Measurements from ENCODE around the gene ASZ1.

GRCh38 chr7:117444646-117445045, 17.4 kb upstream of the ASZ1 start:
- no peak for TF ChIP-seq SP1 (IDR thresholded peaks at IDR 0.05; ENCODE audit: low read depth)
- no peak for TF ChIP-seq POLR2A (IDR thresholded peaks at IDR 0.05; ENCODE audit: borderline replicate concordance, extremely low read depth, insufficient read depth, insufficient read length)
- TF ChIP-seq RAD21 (IDR thresholded peaks at IDR 0.05; ENCODE audit: low read depth): no peak
- no peak for TF ChIP-seq CTCF (IDR thresholded peaks at IDR 0.05 in 2 of 3, conservative IDR thresholded peaks at IDR 0.05 in 1 of 3; ENCODE audit: borderline replicate concordance in 1 of 3, insufficient read depth in 1 of 3, low read depth in 2 of 3, low read length in 2 of 3)
- TF ChIP-seq ZFX (IDR thresholded peaks at IDR 0.05): no peak
- TF ChIP-seq ZBTB33 (IDR thresholded peaks at IDR 0.05; ENCODE audit: extremely low read depth, insufficient replicate concordance, low read length): no peak
- TF ChIP-seq EZH2phosphoT487 (IDR thresholded peaks at IDR 0.05; ENCODE audit: borderline replicate concordance): no peak
- TF ChIP-seq POLR2AphosphoS5 (IDR thresholded peaks at IDR 0.05; ENCODE audit: low read depth, low read length): no peak
- TF ChIP-seq ZNF274 (IDR thresholded peaks at IDR 0.05; ENCODE audit: low read depth, low read length): no peak
- no peak for TF ChIP-seq ELF1 (IDR thresholded peaks at IDR 0.05; ENCODE audit: borderline replicate concordance, low read depth)
- TF ChIP-seq SRF (IDR thresholded peaks at IDR 0.05; ENCODE audit: low read depth): no peak
- no peak for TF ChIP-seq EZH2 (IDR thresholded peaks at IDR 0.05)
- TF ChIP-seq REST (IDR thresholded peaks at IDR 0.05; ENCODE audit: low read depth): no peak

Measured in HCT116 (cell line).